GM19238 (cell line): ENCODE results near the gene TLDC2.
"Not testable (repeated sequence)": the region's sequence is repeated elsewhere in the genome, so short reads cannot be mapped to it uniquely, and the experiment has no call there.

ENCODE experiments used
- DNase-seq: peaks from one replicate; pipeline ENCODE4 v3.0.0; 2011; ENCODE audit warnings: low spot score; ENCODE audit not compliant: insufficient read length

Gene TLDC2

DNA sequence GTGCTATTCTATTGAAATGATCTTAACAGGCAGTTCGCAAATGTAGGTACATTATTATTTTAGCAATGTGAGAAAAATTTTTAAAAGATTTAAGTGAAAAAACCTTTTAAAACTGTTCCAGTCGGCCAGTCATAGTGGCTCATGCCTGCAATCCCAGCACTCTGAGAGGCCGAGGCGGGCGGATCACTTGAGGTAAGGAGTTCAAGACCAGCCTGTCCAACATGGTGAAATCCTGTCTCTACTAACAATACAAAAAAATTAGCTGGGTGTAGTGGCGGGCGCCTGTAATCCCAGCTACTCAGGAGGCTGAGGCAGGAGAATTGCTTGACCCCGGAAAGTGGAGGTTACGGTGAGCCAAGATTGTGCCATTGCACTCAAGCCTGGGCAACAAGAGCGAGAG lies 29.6 kb downstream of the TLDC2 start:
- DNase-seq: not testable (repeated sequence)

DNA sequence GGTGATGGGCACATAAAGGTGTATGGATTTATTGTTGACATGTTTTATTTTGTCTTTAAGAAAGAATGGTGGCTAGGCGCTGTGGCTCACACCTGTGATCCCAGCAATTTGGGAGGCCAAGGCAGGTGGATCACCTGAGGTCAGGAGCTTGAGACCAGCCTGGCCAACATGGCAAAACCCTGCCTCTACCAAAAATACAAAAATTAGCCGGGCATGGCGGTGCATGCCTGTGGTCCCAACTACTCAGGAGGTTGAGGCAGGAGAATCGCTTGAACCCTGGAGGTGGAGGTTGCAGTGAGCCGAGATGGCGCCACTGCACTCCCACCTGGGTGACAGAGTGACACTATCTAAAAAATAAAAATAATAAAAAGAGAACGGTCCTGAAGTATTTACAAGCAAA lies 30.1 kb downstream of the TLDC2 start:
- not testable (repeated sequence) for DNase-seq

DNA sequence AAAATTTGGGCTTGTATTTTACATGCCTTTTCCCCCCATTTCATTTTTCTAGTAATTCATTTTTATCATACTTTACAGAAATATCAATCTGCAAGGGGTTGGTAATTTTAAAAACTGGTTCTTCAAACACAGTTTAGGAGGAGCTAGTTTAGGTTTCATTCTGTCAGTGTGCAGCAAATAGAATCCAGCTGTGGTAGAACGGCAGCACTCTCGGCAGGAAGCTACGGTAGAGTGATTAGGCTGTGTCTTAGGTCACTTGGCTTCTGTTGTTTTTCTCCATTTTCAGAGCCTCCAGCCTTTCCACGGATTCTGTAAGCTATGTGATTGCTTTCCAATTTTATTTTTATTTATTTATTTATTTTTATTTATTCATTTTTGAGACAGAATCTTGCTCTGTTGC lies 32.7 kb downstream of the TLDC2 start:
- DNase-seq: peak; percentile 28

DNA sequence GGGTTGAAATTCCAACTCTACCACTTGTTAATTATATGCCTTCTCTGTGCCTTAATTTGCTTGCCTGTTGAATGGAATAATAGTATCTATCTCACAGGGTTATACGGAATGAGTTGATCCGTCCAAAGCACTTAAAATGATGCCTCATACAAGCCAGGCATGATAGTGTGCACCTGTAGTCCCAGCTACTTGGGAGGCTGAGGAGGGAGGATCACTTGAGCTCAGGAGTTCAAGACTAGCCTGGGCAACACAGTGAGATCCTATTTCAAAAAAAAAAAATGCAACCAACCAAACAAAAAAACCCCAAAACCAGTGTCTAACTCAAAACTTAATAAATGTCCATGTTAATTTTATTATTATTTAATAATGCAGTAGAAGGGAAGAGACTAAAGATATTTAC lies 40.3 kb downstream of the TLDC2 start:
- DNase-seq: no peak

DNA sequence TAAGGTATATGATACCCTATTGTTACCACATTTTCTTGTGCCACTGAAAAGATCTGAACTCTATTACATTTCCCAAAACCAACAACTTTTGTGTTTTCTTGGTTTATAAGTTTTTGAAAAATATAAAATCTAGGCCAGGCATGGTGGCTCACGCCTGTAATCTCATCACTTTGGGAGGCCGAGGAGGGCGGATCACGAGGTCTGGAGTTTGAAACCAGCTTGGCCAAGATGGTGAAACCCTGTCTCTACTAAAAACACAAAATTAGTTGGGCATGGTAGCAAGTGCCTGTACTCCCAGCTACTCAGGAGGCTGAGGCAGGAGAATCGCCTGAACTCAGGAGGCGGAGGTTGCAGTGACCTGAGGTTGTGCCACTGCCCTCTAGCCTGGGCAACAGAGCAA lies 41.3 kb downstream of the TLDC2 start:
- no peak for DNase-seq

DNA sequence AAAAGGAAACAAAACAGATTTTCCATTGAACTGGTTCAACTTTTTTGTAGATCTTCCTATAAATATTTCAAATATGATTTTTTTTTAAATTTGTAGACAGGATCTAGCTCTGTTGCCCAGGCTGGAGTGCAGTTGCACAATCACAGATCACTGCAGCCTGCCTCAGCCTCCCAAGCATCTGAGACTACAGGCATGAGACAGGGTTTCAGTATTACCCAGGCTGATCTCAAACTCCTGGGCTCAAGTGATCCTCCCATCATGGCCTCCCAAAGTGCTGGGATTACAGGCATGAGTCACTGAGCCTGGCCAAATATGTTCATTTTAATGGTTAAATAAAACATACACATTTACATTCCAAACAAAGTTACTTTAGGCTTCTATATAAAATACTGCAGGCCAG lies 42.0 kb downstream of the TLDC2 start:
- DNase-seq: no peak

DNA sequence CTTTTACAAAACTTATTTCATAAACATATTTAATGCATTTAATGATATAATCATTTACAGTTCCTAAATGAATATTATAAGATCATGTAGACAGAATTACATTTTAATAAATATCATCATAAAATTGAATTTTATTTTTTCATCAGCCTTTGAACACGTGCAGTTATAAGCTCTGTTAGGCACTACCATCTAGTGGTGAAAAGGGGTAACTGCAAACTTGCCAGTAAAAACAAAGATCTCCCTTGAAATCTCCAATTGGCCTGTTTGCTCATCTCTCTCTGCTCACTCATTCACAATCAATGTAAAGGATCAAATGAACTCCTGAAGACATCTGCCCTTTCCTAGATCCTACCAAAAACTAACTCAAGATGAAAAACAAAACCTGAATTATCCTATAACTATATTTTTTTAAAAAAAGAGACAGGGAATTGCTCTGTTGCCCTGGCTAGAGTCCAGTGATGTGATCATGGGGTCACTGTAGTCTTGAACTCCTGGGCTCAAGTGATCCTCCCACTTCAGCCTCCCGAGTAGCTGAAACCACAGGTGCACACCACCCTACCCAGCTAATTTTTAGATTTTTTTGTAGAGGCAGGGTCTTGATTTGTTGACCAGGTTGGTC lies 43.9 kb downstream of the TLDC2 start:
- DNase-seq: peak; percentile 17

DNA sequence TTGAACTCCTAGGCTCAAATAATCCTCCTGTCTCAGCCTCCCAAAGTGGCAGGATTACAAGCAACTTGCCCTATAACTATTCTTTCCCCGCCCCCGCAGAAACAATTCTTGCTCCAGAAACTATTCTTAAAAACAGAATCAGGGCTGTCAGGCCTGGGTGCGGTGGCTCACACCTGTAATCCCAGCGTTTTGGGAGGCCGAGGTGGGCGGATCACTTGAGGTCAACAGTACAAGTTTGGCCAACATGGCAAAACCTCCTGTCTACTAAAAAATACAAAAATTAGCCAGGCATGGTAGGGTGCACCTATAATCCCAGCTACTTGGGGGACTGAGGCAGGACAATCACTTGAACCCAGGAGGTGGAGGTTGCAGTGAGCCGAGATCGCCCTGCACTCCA lies 44.4 kb downstream of the TLDC2 start:
- DNase-seq: no peak

DNA sequence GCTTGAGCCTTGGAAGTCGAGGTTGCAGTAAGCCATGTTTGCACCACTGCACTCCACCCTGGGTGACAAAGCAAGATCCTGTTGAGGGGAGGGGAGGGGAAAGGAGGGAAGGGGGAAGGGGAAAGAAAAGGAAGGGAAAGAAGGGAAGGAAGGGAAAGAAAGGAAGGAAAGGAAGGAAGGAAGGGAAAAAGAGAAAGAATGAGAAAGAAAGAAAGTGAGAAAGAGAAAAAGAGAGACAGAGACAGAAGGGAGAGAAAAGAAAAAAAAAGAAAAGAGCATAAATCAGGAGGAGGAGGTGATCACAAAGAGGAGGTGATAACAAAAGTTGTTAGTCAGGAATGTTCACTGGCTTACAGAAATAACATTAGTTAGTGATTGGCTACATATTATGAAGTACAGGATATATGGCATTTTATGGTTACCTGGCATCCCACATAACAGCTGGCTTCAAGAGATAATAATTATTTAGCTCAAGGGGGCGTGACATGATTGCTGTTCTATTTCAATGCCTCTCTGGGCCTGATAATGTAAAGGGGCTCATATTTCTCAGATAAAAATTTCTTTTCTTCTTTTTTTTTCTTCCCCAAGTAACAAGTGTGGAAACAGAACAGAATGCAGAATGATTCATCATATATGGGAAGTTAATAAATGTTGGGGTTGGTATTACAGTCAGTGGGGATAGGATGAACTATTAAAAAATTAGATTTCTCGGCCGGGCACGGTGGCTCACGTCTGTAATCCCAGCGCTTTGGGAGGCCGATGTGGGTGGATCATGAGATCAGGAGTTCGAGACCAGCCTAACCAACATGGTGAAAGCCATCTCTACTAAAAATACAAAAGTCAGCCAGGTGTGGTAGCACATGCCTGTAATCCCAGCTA lies 48.5 kb downstream of the TLDC2 start:
- DNase-seq: no peak

DNA sequence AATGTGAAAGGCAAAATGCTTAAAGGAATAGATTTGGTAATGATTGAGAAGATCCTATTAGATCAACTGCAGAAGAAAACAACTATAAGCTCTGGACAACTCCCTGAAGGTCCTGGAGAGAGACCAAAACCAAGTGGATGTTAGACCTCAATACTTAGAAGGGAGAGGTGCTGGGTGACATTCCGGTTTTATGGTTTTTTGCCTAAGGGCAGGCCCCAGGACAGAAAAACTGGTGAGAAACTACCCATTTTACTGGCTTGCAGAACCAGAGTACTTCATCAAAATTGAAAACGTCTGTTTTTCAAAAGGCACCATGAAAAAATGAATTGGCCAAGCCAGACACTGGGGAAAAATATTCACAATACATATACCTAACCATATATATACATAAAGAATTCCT lies 49.3 kb downstream of the TLDC2 start:
- DNase-seq: no peak

DNA sequence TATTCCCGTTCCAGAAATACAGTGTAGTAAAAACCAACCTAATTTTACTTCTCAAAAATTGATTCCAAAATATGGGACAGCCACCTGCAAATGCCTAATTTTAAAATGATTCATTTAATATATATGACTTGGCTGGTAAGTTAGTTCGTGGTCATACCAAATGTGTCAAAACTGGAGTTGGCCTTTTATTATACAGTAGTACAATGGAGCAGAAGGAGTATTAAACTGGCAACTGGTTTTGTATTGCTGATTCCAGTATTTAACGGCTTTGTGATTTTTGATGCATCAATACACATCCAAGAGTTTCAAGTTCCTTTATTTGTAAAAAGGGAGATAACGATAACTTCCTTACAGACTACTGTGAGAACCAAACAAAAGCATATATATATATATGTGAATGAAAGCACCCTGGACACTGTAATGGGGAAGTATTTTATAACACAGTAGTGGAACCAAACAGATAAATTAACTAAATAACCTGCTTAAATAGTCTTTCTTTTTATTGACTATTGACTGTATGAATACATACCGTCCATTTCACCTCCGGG lies 50.8 kb downstream of the TLDC2 start:
- no peak for DNase-seq

DNA sequence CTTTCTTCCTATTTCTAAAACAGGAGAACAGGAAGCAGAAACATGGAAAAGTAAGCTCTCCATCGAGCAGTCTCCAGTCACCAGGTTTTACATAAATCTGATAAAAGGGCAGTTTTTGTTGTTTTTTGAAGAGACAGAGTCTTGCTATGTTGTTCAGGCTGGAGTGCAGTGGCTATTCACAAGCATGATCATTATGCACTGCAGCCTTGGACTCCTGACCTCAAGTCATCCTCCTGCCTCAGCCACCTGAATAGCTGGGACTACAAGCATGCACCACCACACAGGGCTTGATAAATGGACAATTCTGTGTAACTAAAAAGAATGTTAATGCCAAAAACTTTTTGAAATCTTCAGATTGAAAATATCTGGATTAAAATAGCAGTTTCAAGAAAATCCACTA lies 51.8 kb downstream of the TLDC2 start:
- no peak for DNase-seq

DNA sequence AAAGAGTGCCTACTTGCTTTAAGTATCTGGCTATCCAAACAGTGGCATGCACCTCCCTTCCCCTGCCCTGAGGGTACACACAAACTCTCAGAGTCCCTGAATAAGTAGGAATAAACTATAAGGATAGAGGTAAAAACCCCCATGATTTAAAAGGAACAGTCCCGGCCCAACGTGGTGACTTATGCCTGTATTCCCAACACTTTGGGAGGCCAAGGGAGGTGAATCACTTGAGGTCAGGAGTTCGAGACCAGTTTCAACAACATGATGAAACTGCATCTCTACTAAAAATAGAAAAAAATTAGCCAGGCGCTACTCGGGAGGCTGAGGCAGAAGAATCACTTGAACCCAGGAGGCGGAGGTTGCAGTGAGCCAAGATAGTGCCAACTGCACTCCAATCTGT lies 53.4 kb downstream of the TLDC2 start:
- no peak for DNase-seq

DNA sequence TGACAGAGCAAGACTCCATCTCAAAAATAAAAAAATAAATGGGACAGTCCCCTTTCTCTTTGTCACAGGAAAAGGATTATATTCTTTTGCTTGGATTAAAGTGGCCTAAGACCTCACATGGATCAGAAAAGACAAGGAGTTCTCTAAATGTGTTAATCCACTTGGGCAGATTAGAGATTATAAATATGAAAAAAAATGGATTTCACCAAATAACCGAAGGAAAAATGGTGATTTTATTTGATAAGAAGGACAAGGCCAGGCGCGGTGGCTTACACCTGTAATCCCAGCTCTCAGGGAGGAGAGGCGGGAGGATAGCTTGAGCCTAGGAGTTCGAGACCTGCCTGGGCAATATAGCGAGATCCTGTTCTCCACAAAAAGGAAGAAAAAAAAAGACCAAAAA lies 53.8 kb downstream of the TLDC2 start:
- no peak for DNase-seq

DNA sequence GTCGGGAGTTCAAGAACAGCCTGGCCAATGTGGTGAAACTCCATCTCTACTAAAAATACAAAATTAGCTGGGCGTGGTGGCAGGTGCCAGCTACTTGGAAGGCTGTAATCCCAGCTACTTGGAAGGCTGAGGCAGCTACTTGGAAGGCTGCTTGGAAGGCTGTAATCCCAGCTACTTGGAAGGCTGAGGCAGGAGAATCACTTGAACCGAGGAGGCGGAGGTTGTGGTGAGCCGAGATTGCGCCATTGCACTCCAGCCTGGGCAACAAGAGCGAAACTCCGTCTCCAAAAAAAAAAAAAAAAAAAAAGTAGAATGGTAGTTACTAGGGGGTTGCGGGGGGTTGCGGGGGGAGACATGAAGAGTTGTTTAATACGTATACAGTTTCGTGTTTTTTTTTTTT lies 56.1 kb downstream of the TLDC2 start:
- DNase-seq: not testable (repeated sequence)

DNA sequence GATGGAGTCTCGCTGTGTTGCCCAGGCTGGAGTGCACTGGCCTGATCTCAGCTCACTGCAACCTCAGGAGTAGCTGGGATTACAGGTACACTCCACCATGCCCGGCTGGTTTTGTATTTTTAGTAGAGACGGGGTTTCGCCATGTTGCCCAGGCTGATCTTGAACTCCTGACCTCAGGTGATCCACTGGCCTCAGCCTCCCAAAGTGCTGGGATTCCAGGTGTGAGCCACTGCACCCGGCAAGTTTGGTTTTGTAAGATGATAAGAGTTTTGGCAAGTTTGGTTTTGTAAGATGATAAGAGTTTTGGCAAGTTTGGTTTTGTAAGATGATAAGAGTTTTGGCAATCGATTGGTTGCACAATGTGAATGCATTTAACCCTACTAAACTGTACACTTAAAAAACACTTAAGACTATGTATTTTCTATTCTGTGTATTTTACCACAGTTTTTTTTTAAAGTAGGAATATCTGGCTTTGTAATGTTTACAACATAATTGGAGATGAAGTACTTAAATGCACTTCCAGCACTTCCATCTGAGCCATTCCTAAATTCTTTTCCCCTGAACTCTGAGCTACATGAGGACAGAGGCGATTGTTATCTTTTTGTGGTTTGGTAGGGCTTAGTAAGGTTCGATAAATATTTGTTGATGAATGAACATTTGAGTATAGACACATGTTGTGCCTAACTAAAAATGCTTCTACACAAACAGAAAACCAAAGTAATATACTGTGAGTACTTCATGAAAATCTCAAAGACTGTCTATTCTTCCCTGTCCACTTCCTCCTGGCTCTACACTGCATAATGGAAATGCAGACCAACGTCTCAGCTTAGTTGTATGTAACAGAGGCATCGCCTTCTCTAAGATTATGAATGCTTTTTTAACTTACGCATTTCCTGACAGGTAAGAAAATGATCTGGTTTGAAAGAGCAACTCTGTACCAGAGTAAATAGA lies 56.8 kb downstream of the TLDC2 start:
- DNase-seq: no peak

DNA sequence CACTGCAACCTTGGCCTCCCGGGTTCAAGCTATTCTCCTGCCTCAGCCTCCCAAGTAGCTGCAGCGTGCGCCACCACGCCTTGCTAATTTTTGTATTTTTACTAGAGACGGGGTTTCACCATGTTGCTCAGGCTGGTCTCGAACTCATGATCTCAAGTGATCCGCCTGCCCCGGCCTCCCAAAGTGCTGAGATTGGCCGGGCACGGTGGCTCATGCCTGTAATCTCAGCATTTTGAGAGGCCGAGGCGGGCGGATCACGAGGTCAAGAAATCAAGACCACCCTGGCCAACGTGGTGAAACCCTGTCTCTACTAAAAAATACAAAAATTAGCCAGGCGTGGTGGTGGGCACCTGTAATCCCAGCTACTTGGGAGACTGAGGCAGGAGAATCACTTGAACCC lies 57.6 kb downstream of the TLDC2 start:
- not testable (repeated sequence) for DNase-seq

DNA sequence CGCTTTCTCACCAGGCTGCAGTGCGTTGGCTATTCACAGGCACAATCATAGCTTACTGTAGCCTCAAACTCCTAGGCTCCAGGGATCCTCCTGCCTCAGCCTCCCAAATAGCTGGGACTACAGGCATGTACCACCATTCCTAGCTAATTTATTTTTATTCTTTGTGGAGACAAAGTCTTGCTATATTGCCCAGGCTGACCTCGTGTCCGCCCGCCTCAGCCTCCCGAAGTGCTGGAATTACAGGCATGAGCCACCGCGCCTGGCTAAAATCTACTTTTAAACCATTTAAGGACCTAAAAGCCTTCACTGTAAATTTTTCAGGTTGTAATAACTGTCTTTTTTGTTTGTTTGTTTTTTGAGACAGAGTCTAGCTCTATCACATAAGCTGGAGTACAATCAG lies 60.4 kb downstream of the TLDC2 start:
- DNase-seq: no peak

DNA sequence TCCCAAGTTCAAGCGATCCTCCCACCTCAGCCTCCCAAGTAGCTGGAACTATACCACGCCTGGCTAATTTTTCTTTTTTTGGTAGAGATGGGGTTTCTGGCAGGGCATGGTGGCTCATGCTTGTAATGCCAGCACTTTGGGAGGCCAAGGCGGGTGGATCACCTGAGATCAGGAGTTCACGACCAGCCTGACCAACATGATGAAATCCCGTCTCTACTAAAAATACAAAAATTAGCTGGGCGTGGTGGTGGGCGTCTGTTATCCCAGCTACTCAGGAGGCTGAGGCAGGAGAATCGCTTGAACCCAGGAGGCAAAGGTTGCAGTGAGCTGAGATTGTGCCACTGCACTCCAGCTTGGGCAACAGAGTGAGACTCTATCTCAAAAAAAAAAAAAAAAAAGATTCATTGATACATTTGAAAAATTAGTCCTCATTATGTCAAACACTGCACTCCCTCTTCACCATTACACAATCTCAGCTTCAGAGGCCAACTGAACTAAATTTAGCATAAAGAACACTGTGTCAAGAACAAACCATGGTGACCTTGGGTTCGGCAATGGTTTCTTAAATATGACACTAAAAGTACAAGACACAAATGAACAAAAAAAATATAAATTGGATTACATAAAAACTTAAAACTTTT lies 60.9 kb downstream of the TLDC2 start:
- DNase-seq: not testable (repeated sequence)

DNA sequence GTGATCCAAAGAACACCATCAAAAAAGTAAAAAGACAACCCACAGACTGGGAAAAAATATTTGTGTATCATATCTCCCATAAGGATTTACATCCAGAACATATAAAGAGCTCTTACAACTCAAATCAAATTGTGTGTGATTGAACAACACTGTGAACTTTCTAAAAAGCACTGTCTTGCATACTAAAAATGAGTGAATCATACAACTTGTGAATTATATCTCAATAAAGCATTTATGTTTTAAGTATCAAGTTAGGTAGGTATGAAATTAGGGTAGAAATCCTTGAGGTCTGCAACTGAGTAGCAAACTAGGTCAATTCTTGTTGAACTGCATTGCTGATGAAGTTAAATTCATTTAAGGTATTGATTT lies 61.4 kb downstream of the TLDC2 start:
- no peak for DNase-seq

DNA sequence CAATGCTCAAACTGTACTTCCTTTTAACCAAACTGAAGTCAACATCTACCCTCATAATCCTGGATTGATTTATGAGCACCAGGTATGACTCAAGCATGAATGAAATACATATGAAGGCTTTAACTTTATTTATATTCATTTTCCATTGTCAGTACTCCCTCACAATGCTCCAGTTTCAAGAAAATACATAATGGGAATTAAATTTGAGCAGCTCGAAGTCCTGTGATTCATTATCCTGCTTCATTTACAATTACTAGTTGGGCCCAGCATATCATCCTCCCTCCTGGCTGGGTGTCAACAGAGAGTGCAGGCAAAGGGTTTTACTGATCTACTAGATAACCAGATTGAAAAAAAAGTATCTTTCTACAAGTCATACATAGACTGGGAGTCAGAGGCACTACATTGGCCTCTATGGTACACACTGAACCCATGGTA lies 65.5 kb downstream of the TLDC2 start:
- no peak for DNase-seq
